HG03460 (cell line): ENCODE results near the gene BIK.
"Not testable (repeated sequence)": the region's sequence is repeated elsewhere in the genome, so short reads cannot be mapped to it uniquely, and the experiment has no call there.

ENCODE experiments used
- ATAC-seq: cut with Tn5 transposase; IDR thresholded peaks from one replicate; pipeline ENCODE4 v1.9.1; 2021; ENCODE audit not compliant: unreplicated experiment

Gene BIK

DNA sequence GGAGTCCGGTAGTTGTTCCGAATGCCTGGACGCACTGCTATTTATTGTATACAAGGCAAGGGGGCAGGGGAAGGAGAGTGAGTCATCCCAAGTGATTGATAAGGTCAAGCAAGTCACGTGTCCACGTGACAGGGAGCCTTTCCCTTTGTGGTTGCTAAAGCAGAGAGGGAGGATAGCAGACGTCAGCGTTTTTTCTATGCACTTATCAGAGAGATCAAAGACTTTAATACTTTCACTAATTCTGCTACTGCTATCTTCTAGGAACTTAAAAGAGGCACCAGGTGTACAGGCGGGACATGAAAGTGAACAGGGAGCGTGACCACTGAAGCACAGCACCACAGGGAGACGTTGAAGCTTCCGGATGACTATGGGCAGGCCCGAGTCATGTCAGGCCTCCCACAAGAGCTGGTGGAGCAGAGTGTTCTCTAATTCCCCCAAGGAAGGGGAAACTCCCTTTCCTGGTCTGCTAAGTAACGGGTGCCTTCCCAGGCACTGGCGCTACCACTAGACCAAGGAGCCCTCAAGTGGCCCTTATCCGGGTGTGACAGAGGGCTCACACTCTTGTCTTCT lies 6.4 kb upstream of the BIK start:
- ATAC-seq: not testable (repeated sequence)

DNA sequence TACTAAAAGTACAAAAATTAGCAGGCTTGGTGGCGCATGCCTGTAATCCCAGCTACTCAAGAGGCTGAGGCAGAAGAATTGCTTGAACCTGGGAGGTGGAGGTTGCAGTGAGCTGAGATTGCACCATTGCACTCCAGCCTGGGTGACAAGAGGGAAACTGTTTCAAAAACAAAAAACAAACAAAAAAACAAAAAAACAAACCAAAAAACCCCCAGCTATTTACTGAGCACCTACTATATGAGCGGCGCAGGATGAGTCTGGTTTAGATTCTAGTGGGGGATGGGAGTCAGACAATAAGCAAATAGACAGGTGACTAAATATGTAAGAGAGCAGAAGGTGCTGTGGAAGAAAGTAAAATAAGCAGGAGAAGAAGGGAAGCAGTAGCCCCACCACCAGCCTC lies 5.6 kb upstream of the BIK start:
- not testable (repeated sequence) for ATAC-seq

DNA sequence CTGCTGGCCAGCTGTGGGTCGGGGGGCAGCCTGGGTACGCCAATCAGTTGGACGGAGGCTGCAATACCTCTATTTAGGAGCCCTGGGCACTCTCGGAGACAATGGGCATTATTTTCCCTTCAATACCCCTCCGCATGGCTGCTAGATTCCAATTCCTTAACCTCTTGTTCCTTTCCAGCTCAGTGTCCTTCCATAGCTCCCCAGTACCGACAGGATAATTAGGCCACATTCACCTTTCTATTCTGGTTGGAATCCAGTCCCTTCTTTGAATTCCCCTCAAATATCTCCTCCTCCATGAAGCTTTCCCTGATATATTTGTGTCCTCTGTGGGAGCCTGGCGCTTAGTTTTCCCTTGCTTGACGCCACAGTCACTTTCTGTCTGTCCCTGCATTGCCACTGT lies 4.2 kb upstream of the BIK start:
- no peak for ATAC-seq

DNA sequence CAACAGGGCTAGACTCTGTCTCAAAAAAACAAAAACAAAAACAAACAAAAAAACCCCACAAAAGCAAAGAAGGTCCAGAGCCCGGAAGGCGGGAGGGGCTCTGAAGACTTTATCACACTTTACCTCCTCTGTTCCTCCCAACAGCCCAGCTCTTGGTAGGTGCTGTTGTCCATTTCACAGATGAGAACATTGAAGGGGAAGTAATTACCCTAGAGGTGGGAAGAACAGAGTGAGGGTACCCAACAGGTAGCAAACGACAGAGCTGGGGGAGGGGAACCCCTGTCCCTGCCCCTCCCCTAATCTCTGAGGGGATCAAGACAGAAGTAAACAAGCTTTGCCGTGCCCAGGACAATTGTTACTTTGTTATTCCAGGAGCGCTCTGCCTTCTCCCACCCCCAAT lies 1.0 kb upstream of the BIK start:
- ATAC-seq: no peak

DNA sequence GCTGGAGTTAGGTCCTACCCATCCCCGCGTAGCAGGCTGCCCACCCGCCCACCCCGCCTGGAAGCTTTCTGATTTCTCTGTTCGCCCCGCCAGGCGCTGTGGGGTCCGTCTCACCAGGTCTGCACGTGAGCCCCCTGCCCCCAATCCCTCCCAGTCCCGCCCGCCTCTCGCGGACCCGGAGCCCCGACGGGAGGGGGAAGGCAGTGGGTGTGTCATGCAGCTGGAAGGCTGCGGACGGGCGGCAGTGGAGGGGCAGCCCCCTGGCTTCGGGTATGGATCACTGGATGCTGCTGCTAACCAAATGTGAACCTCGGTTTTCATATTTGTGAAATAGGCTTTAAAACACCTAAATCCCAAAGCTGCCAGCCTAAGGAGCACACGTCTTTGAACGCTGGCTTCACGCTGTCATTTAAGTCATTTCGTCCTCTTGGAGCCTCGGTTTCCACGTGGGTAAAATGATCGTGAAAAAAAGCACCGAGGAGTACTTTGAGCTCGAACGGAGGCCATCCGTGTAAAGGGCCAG lies 568 bp upstream of the BIK start:
- no peak for ATAC-seq

DNA sequence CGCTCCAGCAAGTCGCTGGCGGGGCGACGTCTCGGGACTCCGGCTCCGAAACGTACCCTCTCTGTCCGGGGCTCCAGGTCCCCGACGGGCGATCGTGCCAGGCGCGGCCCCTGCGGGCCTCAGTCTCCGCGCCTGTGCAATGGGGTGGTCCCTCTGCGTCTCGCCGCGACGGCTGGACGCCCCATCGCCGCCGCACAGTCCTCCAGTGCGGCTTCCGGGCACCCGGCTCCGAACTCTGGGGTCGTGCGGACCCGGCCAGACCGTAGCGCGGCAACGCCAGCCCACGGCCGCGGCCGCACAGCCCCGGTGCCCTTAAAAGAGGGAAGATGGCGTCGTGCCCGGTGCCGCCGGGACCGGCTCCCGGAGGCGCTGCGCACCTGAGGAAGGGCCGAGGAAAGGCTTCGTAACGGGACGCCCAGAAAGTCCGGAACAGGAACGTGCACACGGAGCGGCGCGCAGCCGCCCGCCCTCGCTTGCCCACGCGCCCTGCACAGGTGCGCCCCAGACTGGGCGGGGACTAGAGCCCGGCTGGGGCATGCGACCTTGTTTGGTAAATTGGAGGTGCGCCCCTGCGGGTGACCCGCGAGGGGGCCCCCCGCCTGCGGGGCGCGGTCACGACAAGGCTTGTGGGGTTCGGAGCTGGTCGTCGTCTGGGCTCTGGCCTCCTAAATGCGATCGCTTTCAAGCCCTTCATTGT lies 525 bp downstream of the BIK start:
- no peak for ATAC-seq

DNA sequence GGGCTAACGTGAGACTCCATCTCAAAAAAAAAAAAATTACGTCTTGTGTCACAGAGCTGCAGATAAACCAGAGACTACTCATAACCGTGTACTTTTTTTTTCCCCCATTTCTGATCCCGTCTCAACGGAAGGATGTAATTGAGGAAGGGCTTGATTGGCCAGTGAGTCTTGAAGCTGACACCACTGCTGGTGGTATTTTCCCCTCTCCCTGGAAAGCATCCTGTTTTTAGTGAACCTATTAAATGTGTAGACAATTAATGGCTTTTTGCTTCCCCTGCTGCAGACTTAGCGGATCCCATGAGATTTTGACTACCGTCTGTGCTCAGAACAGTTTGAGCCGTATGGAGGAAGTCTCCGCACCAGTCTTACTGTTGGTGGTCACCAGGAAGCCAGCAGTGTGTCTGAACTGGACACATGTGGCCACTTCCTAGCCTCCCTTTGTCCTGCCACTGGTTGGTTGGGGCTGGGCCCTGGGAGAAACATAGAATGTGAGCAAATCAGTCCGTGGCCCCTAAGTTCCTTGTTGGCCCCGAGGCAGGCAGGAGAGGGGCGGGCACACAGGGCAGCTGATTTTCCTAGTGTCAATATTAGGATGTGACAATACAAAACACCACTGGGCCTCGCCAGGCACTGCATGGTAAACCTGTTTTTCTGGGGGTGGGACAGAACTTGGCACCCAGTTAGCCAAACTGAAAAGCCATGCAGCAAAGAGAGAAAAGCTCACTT lies 3.1 kb downstream of the BIK start:
- ATAC-seq: no peak

DNA sequence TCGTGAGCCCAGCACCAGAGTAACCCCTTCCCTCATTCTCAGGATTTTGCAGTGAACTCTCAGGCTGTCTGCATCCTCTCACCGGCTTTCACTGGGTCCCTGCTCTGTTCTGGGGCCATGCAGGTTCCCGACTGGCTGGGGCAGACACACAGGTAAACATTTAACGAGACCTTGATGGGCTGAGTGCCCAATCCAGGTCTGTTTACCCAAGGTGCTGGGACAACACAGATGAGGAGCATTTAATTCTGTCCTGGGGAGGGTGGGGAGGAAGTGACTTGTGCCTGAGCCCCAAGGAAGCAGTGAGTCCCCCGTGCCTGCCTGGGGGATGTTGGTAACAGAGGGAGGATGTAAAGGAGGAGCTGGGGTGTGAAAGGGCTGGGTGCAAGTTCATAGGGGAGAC lies 4.4 kb downstream of the BIK start:
- no peak for ATAC-seq

DNA sequence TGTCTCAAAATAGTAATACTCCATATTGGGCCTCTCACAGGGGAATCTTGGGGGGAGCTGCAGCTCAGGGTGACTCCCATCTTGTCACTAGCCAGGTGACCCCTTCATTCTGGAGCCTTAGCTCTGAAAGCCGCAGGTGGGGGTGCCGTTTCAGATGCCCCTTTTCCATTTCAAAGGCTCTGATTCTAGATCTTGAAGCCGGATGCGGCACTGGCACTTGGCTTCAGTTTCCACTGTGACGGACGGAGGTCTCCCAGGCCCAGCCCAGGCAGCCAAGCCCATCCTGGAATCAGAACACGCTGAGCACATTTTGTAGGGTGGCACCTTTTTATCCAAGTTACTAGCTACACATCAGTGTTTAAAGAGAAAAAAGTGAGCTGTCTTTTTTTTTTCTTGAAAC lies 6.4 kb downstream of the BIK start:
- ATAC-seq: no peak

DNA sequence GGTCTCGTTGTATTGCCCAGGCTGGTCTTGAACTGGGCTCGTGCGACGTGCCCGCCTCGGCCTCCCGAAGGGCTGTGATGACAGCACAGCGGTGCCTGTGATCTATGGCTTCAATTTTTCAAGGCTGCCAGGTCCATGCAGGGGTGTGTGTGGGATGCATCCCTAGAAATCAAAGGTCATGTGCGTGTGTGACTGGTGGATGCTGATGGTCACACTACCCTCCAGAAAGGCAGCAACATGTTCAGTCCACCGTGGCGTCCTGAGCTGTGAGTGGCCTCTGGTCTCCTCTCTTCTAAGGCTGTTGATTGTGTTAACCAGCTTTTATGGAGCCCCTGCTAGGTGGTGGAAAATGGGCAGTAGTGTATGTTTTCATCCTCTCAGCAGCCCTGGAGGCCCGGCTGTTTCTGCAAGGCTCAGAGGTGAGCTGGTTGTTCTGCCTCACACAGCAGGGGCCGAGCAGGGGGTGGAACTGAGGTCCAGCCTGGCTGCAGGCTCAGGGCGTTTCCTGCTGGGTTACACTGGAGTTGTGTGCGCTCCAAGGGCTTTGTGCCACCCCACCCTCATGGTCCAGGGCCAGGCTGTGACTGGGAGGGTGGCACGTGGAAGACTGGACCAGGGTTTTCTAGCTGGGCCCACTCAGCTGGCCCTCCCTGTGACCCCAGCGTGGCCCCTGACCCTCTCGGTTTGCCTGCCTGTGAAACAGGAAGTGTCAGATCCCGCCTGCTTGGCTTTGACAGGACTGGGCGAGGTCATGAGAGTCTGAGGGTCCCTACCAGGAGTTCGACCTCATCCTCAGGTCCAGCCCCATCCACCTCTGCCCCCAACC lies 7.7 kb downstream of the BIK start:
- no peak for ATAC-seq

DNA sequence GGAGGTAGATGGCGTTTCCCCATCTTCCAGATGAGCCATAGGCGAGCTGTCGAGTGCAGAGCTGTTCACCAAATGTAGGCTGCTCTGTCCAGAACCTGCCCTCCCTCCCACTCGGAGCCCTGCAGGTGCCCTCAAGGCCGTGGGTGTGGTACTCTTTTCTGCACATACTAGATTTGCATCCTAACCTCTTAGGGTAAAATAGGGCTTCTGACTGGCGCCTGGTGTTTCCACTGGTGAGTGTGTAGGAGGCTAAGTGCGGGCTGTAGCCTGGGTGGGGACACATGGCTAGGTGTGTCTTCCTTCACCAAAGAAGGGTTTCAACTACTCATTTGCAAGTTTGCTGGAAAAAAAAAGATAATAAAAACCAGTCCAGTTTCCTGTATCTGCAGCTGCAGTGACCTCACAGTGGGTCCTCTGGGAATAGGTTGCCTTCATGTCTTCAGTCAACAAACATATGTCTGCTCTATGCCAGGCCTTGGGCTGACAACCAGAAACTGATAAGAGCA lies 8.5 kb downstream of the BIK start:
- ATAC-seq: peak; percentile 50

DNA sequence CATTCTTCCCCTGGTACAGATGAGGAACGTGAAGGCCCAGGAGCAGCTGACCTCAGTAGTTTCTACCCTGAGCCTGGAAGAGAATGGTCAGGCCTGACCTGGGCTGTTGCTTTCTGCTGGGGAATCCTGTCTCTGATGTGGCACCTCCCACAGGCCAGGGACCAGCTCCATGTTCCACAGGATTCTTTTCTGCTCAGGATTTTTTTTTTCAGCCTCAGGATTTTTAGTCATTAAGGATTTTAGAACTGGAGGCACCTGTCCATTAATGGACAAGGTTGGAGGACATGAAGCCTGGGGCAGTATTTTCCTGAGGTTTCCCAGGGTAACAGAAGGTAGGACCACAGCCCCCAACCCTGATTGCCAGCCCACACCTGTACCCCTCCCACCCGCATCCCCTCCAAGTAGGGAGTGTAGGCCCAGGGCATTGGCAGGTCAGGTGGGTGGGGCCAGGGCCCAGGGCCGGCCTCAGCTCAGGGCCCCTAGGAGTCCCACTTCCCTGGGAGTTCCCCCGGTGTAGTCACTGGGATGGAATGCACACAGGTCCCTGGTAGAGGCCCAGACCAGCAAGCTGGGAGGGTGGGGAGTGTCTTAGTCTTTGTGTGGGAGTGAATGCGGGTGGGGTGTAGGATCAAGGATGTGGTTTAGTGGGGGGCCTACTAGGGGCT lies 16.1 kb downstream of the BIK start:
- no peak for ATAC-seq

DNA sequence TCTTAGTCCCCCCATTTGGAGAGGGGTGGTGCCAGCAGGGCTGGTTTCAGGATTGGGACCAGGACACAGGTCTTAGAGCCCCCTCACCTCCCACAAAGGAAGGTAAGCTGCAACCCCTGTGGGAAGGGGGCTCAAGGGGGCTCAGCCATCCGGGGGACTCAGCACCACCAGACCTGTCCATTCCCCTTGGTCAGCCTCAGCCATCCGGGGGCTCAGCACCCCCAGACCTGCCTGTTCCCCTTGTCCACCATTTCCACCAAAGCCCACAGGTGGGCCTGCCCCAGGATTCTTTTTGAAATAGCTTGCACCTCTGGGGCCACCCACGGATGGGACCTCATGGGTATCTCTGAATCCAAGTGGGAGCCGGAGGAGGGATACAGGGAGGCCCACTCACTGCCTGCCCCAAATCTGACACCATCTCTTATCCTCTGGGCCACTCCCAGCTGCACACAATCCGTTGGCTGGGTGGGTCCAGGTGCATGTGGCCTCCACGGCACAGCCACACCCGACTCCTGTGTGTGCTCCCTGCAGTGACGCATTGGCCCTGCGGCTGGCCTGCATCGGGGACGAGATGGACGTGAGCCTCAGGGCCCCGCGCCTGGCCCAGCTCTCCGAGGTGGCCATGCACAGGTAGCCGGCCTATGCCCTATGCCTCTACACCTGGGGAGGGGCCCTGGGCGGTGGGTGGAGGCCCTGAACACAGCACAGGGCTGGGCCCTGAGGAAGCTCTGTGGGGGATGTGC lies 16.8 kb downstream of the BIK start:
- ATAC-seq: no peak

DNA sequence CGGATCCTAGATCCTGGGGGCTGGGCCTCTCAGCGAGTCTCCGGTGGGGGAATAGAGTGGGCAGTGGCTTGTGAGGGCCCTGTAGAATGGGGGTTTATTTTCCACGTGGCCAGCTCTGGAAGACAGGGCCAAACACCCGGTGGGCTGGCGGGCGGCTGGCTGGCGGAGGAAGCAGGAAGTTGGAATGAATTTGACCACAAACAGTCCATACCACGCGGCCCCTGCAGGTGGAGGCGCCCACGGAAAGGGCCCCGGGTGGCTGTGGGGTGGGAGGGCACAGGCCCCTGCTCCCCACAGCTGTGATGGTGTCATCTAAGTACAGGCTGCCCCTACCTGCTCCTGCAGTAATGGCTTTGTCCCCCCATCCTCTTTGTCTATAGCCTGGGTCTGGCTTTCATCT lies 17.6 kb downstream of the BIK start:
- ATAC-seq: no peak

DNA sequence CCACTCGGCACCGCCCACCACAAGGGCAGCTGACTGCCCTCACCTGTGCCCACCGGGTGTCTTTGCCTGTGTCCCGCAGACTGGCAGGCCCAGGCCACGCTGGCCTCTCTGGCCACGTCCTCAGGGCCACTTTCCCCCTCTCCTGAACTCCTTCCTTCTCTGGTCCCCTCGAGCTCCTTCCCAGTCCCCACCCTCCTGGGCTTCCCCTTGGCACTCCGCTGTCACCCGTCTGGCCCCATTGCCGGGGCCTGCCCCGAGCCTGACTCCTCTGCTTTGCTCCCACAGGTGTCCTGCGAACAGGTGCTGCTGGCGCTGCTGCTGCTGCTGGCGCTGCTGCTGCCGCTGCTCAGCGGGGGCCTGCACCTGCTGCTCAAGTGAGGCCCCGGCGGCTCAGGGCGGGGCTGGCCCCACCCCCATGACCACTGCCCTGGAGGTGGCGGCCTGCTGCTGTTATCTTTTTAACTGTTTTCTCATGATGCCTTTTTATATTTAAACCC lies 18.4 kb downstream of the BIK start:
- ATAC-seq: no peak

DNA sequence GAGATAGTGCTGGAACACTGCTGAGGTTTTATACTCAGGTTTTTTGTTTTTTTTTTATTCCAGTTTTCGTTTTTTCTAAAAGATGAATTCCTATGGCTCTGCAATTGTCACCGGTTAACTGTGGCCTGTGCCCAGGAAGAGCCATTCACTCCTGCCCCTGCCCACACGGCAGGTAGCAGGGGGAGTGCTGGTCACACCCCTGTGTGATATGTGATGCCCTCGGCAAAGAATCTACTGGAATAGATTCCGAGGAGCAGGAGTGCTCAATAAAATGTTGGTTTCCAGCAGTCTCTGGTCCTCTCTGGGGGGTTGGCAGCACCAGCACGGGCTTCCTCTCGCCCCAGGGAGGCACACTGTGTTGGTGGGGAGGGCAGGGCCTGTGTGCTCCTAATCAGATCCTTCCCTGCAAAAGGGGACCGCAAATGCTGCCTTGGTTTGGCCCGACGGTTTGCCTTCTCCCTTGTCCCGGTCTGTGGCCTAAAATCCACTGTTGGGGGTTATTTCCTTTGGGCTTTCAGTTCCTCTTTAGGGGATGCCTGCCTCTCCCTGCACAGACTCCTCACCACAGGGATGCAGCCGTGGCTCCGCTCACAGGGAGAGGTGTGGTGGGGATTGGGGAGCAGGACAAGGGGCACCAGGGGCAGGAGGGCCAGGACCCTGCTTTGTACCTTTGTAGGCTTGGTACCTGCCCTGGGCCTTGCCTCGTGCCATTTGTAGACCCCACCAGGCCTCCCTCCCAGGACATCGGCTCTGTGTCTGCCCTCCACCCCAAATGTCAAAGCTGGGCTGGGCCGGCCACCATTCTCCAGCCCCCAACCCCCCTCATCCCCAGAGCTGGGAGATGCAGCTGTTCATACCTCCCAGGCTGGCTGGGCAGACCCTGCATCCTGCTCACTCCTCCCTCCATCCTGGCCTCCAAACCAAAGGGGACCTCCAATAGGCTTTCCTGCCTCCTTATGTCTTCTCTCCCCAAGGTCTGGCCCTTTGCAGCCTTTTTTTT lies 19.2 kb downstream of the BIK start:
- ATAC-seq: no peak

DNA sequence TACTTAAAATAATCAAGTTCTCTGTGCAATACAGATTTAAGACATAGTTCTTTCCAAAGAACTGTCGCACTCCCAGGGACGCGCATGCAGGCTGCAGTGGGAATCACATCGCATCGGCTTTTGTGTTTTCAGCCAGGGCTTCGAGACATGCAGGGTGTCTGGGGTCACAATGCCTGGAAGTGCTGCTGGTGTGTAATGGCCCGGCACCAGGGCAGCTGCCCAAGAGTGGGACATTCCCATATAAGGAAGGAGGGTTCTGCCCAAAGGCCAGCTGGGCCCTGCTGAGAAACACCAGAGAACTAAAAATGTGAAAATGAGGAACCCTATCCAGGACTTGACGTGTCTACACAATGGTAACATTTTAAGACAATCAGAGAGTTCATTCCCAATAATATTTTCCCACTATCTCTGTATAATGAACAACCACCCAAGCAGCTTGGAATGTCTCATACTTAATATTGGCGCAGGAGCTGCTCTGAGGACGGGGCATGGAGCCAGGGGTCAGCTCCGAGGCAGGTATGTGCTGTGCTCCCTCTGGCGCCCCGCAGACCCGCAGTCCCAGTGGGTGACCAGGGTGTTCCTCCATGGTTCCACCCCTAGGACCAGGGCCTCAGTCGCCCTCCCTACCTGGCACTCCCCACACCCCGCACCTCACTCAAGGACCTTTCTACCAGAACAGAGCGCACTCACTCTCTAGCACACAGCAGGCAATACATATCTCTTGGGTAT lies 21.4 kb downstream of the BIK start:
- no peak for ATAC-seq

DNA sequence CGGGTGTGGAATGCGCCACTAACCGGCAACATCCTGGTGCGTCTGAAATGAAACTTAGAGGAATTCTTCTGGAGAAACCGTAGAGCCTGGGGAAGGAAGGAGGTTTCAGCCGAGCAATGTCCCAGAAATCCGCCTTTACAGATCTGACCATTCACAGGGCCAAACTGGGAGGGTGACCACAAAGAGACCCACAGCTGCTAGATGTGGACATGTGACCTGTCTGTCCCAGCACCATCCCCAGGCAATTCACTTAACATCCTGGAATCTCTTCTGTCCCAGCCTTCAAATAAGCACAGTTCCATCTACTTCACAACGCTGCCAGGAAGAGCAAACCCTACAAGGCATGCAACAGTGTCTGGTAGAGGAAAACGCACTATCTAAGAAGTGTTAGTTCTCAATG lies 22.9 kb downstream of the BIK start:
- no peak for ATAC-seq
